Posterior vena cava (tissue), 2 donors: Measurements from ENCODE around the gene AKT1S1. TPM values are rescaled to one million over a fixed set of nuclear protein-coding genes. Genes with fewer than 3 reads are reported as not detected.

ENCODE experiments used
- DNase-seq: peaks from one replicate; pipeline ENCODE4 v3.0.0-alpha.2; 2020; ENCODE audit warnings: low spot score
- intact Hi-C, 2 donors: fragments of 100-400 bp; cut with DNase I; formaldehyde crosslinking; loops; one replicate each; pipeline versions ENCODE4 v1.14.1 to v1.14.2; 2022 to 2023
- total RNA-seq, 2 donors: library from RNA; stranded (reverse); fragmentation: NEBNext Ultra II Directional; extraction: Animal tissue kit (Norgen Biotek cat#: 25700); gene quantifications; one replicate each; pipeline ENCODE4 v1.2.1, GENCODE V29; 2021
- donor health status: DM: yes; HTN: yes; CAD: no.
- donor health status: DM: yes; HTN: yes; CAD: no.

AKT1S1 gene
- total RNA-seq, 2 donors from 2014 or later, result 26.5 to 28.9 TPM

- intact Hi-C loops, result no loop called here
Observed at GRCh38 chr19:49858088-49858985, 18.8 kb downstream of the AKT1S1 start.

DNA sequence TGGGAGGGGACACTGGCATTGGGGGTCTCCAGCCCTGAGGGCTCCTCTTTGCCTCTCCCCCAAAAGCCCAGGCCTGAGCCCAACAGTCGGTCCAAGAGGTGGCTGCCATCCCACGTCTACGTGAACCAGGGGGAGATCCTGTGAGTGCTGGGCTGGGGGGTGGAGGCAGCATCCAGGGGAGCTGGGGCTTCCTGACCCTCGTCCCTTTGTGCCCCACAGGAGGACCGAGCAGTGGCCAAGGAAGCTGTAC, 19.4 kb downstream of the AKT1S1 start:
- no peak for DNase-seq
- intact Hi-C loops, result no loop called here

More at GRCh38 chr19:49858088-49858985, 18.8 kb downstream of the AKT1S1 start:
- DNase-seq, result no peak

- intact Hi-C loops, result no loop called here
- peak; percentile 82 for DNase-seq
Observed at GRCh38 chr19:49857061-49857837, 19.9 kb downstream of the AKT1S1 start.

- peak; percentile 78 for DNase-seq
- intact Hi-C loops, result no loop called here
Observed at GRCh38 chr19:49856574-49857021, 20.6 kb downstream of the AKT1S1 start.

- no peak for DNase-seq
- intact Hi-C loops, result no loop called here
Observed at GRCh38 chr19:49855676-49856573, 21.2 kb downstream of the AKT1S1 start.

- peak; percentile 72 for DNase-seq
- intact Hi-C loops, result no loop called here
Observed at GRCh38 chr19:49855277-49855675, 21.9 kb downstream of the AKT1S1 start.

GRCh38 chr19:49854378-49855263, 22.5 kb downstream of the AKT1S1 start:
- intact Hi-C loops, result no loop called here
- peak; percentile 80 for DNase-seq

DNA sequence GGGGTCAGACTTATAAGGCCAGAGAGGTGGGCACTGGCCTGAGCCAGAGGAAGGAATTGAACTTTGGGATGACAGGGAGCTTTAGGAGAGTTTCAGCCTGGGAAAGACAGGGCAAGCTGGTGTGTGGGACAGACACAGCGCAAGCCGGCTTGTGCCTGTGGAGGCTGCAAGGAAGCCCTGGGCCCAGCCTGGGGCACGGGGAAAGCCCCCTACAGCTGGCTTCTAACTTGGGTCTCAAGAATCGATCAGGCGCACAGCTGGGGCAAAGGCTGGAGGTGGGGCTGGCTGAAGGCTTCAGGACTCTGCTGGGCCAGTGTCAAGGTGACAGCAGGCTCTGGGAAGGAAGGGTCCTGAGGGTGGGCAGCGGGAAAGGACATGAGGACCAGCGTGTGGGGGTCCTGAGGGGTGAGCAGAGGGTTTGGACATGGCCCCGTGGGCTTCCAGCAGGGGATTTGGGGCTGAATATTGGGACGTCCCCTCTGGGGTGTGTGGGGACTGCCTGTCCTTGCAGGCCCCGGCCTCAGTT, 23.2 kb downstream of the AKT1S1 start:
- intact Hi-C loops, result no loop called here
- DNase-seq, result peak; percentile 76

GRCh38 chr19:49852631-49853126, 24.5 kb downstream of the AKT1S1 start:
- intact Hi-C loops, result no loop called here
- DNase-seq, result no peak

DNA sequence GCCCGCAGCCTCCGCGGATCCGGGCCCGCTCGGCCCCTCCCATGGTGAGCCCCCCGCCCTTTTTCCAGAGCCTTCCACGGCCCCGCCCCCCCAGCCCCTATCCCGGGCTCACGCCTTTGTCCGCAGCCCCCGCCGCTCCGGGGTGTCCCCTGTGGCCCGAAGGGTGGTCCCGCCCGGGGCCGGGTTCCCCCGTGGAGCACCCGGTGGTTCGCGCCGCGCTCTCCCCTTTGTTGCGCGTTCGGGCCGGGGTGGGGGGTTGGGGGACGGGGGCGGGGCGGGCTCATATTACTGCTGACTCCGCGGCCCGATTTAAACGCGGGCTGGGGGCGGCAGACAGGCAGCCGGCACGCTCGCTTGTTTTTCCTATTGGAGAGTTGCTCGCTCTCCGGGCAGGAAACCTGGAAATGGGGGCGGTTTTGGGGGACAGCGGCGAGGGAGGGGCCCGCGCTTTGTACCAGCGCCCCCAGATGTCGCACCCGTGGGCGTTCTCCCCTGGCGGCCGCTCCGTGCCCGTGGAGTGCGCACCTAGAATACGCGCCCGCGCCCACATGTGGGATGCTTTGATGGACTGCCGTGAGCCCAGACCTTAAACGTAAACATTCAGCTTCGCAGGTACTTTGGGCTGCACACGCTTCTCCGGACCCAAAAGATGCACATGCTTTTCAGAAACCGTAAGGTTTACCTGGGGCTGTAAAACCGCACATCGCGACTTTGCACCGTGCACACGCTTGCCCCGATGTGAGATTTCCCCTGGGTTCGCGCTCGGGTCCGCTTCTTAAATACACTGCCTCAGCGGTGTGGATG, 25.5 kb downstream of the AKT1S1 start:
- intact Hi-C loops, result no loop called here
- peak; percentile 80 for DNase-seq

DNA sequence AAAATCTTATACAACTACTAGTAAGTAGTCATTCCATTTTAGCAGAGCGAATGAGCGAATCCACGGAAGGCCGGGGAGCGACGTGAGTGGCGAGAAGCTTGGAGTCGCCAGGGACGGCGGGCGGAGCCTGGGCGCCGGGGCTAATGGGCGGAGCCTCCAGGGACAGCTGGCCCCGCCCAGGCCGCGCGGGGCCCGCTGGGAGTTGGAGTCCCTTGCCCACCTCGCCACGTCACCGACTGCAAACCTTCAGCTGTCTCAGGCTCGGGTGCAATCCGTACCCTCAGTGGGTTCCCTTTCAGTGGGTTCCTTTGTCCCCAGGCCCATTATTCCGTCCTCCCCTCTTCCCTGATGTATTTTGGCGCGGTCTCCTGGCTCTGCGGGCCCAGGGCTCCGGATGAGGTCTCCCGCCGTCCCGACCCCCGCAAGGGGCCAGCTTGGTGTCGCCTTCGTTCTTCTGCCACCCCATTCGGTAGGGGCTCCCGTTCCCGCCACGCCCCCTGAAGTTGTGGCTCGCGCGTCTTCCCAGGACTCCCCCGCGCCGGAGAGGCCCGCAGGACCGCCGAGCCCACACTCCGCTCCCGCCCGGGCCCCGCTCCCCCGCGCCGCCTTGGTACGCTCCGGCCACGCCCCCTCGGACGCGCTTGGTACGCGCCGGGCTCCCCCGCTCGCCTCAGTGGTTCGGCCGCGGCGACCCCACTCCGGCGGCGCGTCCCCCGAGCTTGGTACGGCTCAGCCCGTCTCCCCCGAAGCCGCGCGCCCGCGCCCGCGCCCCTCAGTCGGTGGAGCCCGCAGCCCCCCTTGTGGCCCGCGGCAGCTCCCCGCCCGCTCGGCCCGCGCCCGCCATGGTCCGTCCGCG, 26.4 kb downstream of the AKT1S1 start, which contains the start of gene PTOV1:
PTOV1 (plus strand) TSS at position 673 of the 856 bp plus-strand sequence.
- peak; percentile 98 for DNase-seq
- intact Hi-C loops, result no loop called here

GRCh38 chr19:49850221-49850486, 27.0 kb downstream of the AKT1S1 start:
- intact Hi-C loops, result no loop called here
- no peak for DNase-seq

- intact Hi-C loops, result no loop called here
- no peak for DNase-seq
Observed at GRCh38 chr19:49849433-49850220, 27.5 kb downstream of the AKT1S1 start.

- no peak for DNase-seq
- intact Hi-C loops, result loop anchor here in 1 of 2 donors (1.0 kb wide), 1 partner anchor 21 kb away; no protein-coding TSS in a partner anchor
Observed at GRCh38 chr19:49848938-49849337, 28.2 kb downstream of the AKT1S1 start.

GRCh38 chr19:49847731-49848696, 29.1 kb downstream of the AKT1S1 start:
- intact Hi-C loops, result loop anchor here in 1 of 2 donors (1.0 kb wide), 1 partner anchor 22 kb away; no protein-coding TSS in a partner anchor
- DNase-seq, result no peak
